GM18499 (cell line): ENCODE data around the gene WIPF3.
"Not testable (repeated sequence)": the region's sequence is repeated elsewhere in the genome, so short reads cannot be mapped to it uniquely, and the experiment has no call there.

ENCODE experiments used
- ATAC-seq: cut with Tn5 transposase; IDR thresholded peaks from one replicate; pipeline ENCODE4 v1.9.1; 2021; ENCODE audit warnings: moderate number of reproducible peaks; ENCODE audit not compliant: insufficient read depth, unreplicated experiment

The WIPF3 gene

GRCh38 chr7:29945259-29945809, 139.0 kb downstream of the WIPF3 start:
- no peak for ATAC-seq

- ATAC-seq: no peak
Observed at GRCh38 chr7:29946428-29947186, 140.3 kb downstream of the WIPF3 start.

GRCh38 chr7:29948587-29948986, 142.3 kb downstream of the WIPF3 start:
- ATAC-seq: no peak

GRCh38 chr7:29950480-29950879, 144.2 kb downstream of the WIPF3 start:
- no peak for ATAC-seq

- ATAC-seq: no peak
Observed at GRCh38 chr7:29951206-29951605, 144.9 kb downstream of the WIPF3 start.

GRCh38 chr7:29953726-29954347, 147.5 kb downstream of the WIPF3 start:
- no peak for ATAC-seq

- ATAC-seq: no peak
Observed at GRCh38 chr7:29955075-29955792, 148.9 kb downstream of the WIPF3 start.

GRCh38 chr7:29955799-29956486, 149.6 kb downstream of the WIPF3 start:
- ATAC-seq: peak; percentile 60

- no peak for ATAC-seq
Observed at GRCh38 chr7:29956487-29956836, 150.2 kb downstream of the WIPF3 start.

- no peak for ATAC-seq
Observed at GRCh38 chr7:29957521-29958310, 151.4 kb downstream of the WIPF3 start.

GRCh38 chr7:29958667-29959358, 152.5 kb downstream of the WIPF3 start:
- ATAC-seq: no peak

- ATAC-seq: not testable (repeated sequence)
Observed at GRCh38 chr7:29961611-29962010, 155.3 kb downstream of the WIPF3 start.

- ATAC-seq: no peak
Observed at GRCh38 chr7:29962035-29962434, 155.7 kb downstream of the WIPF3 start.

GRCh38 chr7:29965030-29965429, 158.7 kb downstream of the WIPF3 start:
- no peak for ATAC-seq
